Prostate gland (tissue), 2 donors: ENCODE results near the gene CEBPZ.

Experiments
- POLR2AphosphoS5 ChIP-seq: sonication (generic); formaldehyde crosslinking; IDR thresholded peaks from one replicate; pipeline ENCODE4 v1.6.1; 2017; ENCODE audit warnings: antibody characterized with exemption
- TF ChIP-seq, protein P1 (sequence below), 4 experiments: fragments of 200-600 bp in 2 of 4; fragments of 450-650 bp in 2 of 4; sonication (generic) in 2 of 4; IDR thresholded peaks; 1 replicate in 3 of 4; 2 replicates in 1 of 4; pipeline ENCODE4 v1.5.1; 2016 to 2019; ENCODE audit warnings: antibody characterized with exemption in 4 of 4, mild to moderate bottlenecking in 2 of 4, moderate library complexity in 2 of 4

DNA sequence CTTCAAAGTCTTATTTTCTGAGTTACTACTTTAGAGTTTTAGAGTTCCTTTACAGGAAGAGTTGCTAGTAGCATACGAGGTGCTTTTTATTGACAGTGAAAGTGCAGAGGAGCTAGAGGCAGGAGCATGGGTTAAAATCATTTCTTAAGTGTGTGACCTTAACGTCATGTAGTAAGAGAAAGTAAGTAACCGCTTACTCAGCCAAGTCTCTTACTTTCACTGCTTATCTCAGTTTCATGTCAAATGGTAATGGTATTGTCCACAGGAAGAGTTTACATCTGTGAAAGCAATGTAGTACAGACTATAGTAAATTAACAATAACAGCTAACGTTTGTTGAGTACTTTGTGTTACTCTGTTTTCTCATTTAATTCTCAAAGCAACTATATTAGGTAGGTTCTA, 12.6 kb upstream of the CEBPZ start:
- TF ChIP-seq, protein P1, sequence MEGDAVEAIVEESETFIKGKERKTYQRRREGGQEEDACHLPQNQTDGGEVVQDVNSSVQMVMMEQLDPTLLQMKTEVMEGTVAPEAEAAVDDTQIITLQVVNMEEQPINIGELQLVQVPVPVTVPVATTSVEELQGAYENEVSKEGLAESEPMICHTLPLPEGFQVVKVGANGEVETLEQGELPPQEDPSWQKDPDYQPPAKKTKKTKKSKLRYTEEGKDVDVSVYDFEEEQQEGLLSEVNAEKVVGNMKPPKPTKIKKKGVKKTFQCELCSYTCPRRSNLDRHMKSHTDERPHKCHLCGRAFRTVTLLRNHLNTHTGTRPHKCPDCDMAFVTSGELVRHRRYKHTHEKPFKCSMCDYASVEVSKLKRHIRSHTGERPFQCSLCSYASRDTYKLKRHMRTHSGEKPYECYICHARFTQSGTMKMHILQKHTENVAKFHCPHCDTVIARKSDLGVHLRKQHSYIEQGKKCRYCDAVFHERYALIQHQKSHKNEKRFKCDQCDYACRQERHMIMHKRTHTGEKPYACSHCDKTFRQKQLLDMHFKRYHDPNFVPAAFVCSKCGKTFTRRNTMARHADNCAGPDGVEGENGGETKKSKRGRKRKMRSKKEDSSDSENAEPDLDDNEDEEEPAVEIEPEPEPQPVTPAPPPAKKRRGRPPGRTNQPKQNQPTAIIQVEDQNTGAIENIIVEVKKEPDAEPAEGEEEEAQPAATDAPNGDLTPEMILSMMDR (IDR thresholded peaks at IDR 0.05) = no peak
- TF ChIP-seq POLR2AphosphoS5 = no peak
